MCF 10A (cell line): ENCODE measurements around the gene SUN2. TPM values are rescaled to one million over a fixed set of nuclear protein-coding genes. Genes with fewer than 3 reads are reported as not detected.

Experiments
- BruUV-seq: library from RNA; stranded (reverse); fragments of 400-500 nt; replicated peaks from 2 replicates; lab custom pipeline; 2021; lab: Mats Ljungman, UMichigan
- CTCF ChIA-PET: fragments of 300-600 bp; sonication (Branson Sonifier 250); formaldehyde crosslinking; extraction: SDS; loops from one replicate; lab custom pipeline; 2021; ENCODE audit warnings: antibody characterized with exemption, inconsistent platforms; lab: Yijun Ruan, JAX
- POLR2A ChIA-PET: fragments of 300-600, 350-650 bp; sonication (Branson Sonifier 250); formaldehyde crosslinking; extraction: SDS; loops from one replicate; lab custom pipeline; 2020; ENCODE audit warnings: antibody characterized with exemption, inconsistent platforms; lab: Yijun Ruan, JAX
- DNase-seq: peaks from one replicate; pipeline ENCODE4 v3.0.0-alpha.2; 2018; ENCODE audit not compliant: unreplicated experiment
- H3K27ac Mint-ChIP-seq: one replicate; pipeline ENCODE4 v1.8.0; 2022; ENCODE audit warnings: mild to moderate bottlenecking, low read depth, mixed read lengths; ENCODE audit not compliant: unreplicated experiment
- H3K27me3 Mint-ChIP-seq: one replicate; pipeline ENCODE4 v1.8.0; 2022; ENCODE audit warnings: mixed read lengths; ENCODE audit not compliant: insufficient read depth, unreplicated experiment
- H3K36me3 Mint-ChIP-seq: one replicate; pipeline ENCODE4 v1.8.0; 2022; ENCODE audit warnings: mild to moderate bottlenecking, moderate library complexity, mixed read lengths; ENCODE audit not compliant: insufficient read depth, unreplicated experiment
- H3K4me1 Mint-ChIP-seq: one replicate; pipeline ENCODE4 v1.8.0; 2022; ENCODE audit warnings: mixed read lengths; ENCODE audit not compliant: insufficient read depth, unreplicated experiment
- H3K4me3 Mint-ChIP-seq: one replicate; pipeline ENCODE4 v1.8.0; 2022; ENCODE audit warnings: mild to moderate bottlenecking, moderate library complexity, mixed read lengths; ENCODE audit not compliant: unreplicated experiment
- H3K9me3 Mint-ChIP-seq: one replicate; pipeline ENCODE4 v1.8.0; 2022; ENCODE audit warnings: mixed read lengths; ENCODE audit not compliant: unreplicated experiment
- intact Hi-C: fragments of 100-400 bp; cut with micrococcal nuclease; formaldehyde crosslinking; loops from 2 replicates; pipeline ENCODE4 v1.14.1; 2022
- total RNA-seq: library from RNA; stranded (reverse); gene quantifications from 2 replicates; pipeline ENCODE4 v1.2.3, GENCODE V29; 2022
- TF ChIP-seq, protein P1 (sequence below): fragments of 200-600 bp; IDR thresholded peaks from one replicate; pipeline ENCODE4 v1.8.0; 2022; ENCODE audit warnings: antibody characterized with exemption, mild to moderate bottlenecking; ENCODE audit not compliant: unreplicated experiment

SUN2 gene
- total RNA-seq, 1 experiment from 2014 or later = 66.8 TPM

DNA sequence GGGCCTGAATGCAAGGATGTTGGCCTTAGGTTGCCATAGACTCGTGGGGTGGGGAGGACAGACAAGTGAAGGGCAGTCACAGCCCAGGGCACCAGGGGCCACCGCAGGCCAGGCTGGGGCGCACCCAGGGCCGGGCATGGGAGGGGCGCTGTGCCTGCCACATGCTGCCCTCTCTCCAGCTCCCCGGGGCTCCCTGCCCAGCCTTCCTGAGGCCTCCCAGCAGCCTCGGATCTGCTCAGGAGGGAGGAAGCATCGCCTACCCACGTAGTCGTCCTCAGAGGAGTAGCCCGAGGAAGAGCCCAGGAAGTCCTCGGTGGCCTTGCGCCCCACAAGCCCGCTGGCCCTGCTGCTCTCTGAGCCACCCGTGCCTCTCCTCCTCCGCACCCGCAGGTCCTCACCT lies 5.2 kb downstream of the SUN2 start:
- intact Hi-C loops = no loop called here
- Mint-ChIP-seq H3K4me3 (no peak overlapping the region), H3K36me3 (peaks cover 68% of the 10 kb centered on the region), H3K27me3 (no peaks in the 10 kb centered on the region), H3K9me3 (no peaks in the 10 kb centered on the region), H3K4me1 (peaks cover 19% of the 10 kb centered on the region), H3K27ac (no peak overlapping the region)
- TF ChIP-seq, protein P1, sequence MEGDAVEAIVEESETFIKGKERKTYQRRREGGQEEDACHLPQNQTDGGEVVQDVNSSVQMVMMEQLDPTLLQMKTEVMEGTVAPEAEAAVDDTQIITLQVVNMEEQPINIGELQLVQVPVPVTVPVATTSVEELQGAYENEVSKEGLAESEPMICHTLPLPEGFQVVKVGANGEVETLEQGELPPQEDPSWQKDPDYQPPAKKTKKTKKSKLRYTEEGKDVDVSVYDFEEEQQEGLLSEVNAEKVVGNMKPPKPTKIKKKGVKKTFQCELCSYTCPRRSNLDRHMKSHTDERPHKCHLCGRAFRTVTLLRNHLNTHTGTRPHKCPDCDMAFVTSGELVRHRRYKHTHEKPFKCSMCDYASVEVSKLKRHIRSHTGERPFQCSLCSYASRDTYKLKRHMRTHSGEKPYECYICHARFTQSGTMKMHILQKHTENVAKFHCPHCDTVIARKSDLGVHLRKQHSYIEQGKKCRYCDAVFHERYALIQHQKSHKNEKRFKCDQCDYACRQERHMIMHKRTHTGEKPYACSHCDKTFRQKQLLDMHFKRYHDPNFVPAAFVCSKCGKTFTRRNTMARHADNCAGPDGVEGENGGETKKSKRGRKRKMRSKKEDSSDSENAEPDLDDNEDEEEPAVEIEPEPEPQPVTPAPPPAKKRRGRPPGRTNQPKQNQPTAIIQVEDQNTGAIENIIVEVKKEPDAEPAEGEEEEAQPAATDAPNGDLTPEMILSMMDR = no peak
- no peak for DNase-seq
- ChIA-PET POLR2A (interaction anchor here (0.6 kb wide), 1 partner anchor 12 kb away, joined by 3 read pairs; no protein-coding TSS in a partner anchor), CTCF (no interaction called here)
- no TSS peak for BruUV-seq

DNA sequence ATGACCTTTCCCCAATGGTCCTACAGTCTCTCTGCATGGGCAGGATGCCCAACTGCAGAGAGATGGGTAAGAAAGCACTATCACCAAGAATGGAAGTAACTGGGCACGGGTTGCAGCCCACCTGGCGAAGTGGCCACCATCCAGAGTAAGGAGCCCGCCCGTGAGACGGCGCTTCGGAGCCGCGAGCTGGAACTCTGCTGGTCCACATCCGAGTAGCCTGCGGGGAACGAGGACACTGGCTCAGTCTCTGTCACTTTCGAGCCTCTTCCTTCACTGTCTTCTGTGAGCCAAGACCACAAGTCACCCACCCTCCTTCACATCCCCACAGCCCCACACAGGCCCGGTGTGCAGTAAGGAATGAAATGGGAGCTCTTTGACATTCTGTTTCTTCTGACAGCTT lies 5.7 kb downstream of the SUN2 start:
- intact Hi-C loops = no loop called here
- Mint-ChIP-seq H3K36me3 (peaks cover 72% of the 10 kb centered on the region), H3K27me3 (no peaks in the 10 kb centered on the region), H3K4me1 (peaks cover 16% of the 10 kb centered on the region), H3K27ac (no peak overlapping the region), H3K4me3 (no peak overlapping the region), H3K9me3 (no peaks in the 10 kb centered on the region)
- POLR2A ChIA-PET = no interaction called here
- CTCF ChIA-PET = no interaction called here
- TF ChIP-seq, protein P1 = no peak
- no peak for DNase-seq
- BruUV-seq = no TSS peak

DNA sequence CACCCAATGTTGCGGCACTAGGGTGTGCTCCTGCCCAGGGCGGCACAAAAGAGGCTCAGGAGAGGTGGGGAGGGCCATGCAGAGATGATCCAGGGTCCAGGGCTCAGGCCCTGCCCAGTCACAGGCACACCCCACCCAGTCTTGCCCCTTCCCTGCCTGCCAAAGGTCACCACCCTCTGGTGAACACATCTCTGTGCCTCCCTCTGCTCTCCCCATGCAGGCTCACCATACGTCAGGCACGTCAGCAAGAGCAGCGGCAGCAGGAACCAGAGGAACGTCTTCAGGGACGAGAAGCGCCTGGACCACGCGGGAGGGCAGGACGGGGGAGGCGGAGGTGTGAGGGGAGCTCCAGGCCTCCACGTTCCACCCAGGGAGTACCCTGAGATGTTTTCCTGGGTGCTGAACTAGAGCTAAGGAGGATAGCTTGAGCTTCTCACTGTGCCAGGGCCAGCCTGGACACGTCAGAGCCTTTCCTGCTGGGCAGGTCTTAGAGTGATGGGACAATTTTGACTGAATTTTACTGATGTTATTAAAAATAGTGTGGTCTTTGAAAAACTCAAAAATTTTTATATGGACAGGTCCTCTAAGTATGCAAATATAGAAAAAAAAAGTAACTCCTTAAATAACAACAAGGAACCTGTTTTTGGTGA lies 7.2 kb downstream of the SUN2 start:
- no peak overlapping the region for H3K27ac Mint-ChIP-seq
- no peak overlapping the region for H3K4me3 Mint-ChIP-seq
- H3K27me3 Mint-ChIP-seq = no peaks in the 10 kb centered on the region
- H3K36me3 Mint-ChIP-seq = peaks cover 81% of the 10 kb centered on the region
- BruUV-seq = no TSS peak
- H3K4me1 Mint-ChIP-seq = peaks cover 1% of the 10 kb centered on the region
- TF ChIP-seq, protein P1 = no peak
- CTCF ChIA-PET = interaction anchor here (1.2 kb wide), 1 partner anchor 15 kb away, joined by 3 read pairs; no protein-coding TSS in a partner anchor
- intact Hi-C loops = no loop called here
- no peaks in the 10 kb centered on the region for H3K9me3 Mint-ChIP-seq
- DNase-seq = no peak
- POLR2A ChIA-PET = interaction anchor here (0.6 to 3.3 kb wide), 2 partner anchors 15 to 29 kb away, joined by 3 to 10 read pairs; no protein-coding TSS in a partner anchor

DNA sequence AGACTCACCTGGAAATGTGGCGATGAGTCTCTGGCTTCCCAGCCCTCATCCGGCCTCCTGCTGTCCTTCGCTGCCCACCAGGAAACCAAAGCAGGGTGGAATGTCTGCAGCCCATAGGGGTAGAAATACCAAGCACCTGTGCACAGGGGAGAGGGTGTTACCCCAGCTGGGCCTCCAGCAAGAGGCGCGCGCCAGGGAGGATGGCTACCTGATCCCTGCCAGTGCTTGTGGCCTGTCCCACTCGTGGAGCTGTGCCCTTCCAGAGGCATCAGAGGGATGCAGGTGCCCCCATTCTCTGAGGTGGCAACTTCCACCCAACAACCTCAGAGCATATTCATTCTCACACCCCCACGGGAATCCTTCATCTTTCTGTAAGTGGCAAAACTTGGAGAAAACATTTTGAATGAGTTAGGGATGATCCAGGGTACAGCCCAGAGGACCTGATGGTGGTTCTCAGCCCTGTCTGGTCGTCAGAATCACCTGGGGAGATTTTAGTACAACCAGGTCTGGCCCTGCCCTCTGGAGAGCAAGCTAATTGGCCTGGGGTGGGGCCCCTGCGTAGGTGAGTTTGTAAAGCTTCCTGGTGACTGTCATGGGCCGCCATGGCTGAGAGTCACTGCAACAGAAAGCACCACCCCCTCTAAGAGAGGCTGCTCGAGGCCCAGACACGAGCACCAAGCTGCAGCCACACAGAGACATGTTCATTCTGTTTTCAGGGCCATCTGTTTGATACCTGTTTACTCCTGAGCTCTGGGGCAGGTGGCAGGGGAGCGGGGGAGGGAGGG lies 9.9 kb downstream of the SUN2 start:
- CTCF ChIA-PET = interaction anchor here (0.6 to 1.6 kb wide), 7 partner anchors 11 to 1184 kb away, joined by 3 to 7 read pairs (median 3); no protein-coding TSS in a partner anchor
- TF ChIP-seq, protein P1 = no peak
- no peaks in the 10 kb centered on the region for H3K27me3 Mint-ChIP-seq
- DNase-seq = no peak
- intact Hi-C loops = no loop called here
- no TSS peak for BruUV-seq
- H3K9me3 Mint-ChIP-seq = no peaks in the 10 kb centered on the region
- no peak overlapping the region for H3K4me3 Mint-ChIP-seq
- H3K36me3 Mint-ChIP-seq = peaks cover 90% of the 10 kb centered on the region
- no peaks in the 10 kb centered on the region for H3K4me1 Mint-ChIP-seq
- H3K27ac Mint-ChIP-seq = no peak overlapping the region
- POLR2A ChIA-PET = interaction anchor here (1.1 to 3.3 kb wide), 3 partner anchors 12 to 38 kb away, joined by 3 to 10 read pairs (median 6); no protein-coding TSS in a partner anchor
